Stimulated activated CD4-positive, alpha-beta T cell treated with anti-CD3 and anti-CD28 coated beads, Interleukin-12 subunit alpha, Interleukin-12 subunit beta, amount 100 ng/mL, for 24 hours (primary cell): ENCODE results near the gene UNC5A.

Source experiments
- DNase-seq, 2 experiments: peaks; one replicate each; pipeline ENCODE4 v3.0.0-alpha.2; 2020; ENCODE audit warnings: low read depth in 2 of 2

The UNC5A gene

DNA sequence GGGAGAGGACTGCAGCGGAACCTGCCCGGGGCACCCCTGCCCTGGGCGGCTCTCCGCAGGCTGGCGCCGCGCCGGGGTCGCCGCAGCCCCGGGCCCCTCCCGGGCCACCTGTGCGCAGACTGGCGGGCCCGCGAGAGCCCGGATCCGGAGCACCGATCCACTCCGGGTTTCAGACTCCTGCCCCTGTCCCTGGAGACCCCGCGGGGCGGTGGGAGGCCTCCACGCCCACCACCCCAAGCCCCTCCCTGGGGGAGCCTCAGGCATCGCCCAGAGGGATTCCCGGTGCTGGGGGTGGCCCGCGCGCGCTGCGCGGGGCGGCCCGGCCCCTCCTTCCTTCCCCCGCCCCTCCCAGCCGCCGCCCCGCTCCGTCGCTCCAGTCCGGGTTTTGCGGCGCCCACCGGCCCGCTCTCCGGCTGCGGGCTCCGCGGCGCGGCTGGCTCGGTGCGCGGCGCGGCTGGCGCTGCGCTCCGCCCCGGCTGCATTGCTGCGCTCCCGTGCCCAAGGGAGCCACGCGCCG lies at the start of gene UNC5A:
Gene UNC5A, plus strand, starts transcription at position 479 of the 517 bp plus-strand sequence. CDS start 192 bp downstream, outside the sequence.
- peak; percentile 15 to 45 for DNase-seq

DNA sequence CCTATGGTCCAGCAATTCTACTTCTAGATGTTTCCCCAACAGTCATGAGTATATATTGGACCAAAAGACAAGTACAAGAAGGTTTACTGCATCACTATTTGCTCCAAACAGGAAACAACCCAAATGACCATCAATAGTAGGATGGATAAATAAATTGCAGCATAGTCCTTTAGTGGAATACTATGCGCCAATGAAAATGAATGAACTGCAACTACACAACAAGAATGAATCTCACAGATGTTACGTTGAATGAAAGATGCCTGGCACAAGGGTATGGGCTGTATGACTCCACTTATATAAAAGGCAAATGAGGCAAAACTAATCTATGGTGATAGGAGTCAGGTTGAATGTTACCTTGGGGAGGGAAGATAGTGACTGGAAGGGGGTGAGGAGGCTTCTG lies 48.6 kb upstream of the UNC5A start:
- DNase-seq: no peak

DNA sequence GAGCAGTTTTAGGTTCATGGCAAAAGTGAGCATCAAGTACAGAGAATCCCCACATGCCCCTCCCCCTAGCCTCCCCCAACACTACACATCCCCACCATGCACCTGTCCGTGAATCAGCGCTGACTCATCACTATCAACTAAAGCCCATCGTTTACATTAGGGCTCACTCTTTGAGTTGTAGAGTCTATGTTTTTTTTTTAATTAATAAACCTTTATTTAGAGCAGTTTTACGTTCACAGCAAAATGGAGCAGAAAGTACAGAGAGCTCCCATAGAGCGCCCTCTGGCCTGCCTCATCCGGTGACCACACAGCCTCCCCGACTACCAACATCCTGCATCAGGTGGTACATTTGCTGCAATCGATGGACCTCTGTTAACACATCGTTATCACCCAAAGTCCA lies 47.9 kb upstream of the UNC5A start:
- DNase-seq: no peak

DNA sequence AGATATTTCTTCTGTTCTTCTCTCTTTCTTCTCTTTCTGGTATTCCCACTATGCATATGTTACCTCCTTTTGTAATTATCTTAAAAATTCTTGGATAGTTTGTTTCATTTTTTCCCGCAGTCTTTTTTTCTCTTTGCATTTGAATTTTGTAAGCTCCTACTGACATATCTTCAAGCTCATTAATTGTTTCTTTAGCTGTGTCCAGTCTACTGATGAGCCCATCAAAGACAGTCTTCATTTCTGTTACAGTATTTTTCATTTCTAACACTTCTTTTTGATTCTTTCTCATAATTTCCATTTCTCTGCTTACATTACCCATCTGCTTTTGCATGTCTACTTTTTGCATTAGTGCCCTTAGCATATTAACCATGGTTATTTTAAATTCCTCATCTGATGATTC lies 44.7 kb upstream of the UNC5A start:
- no peak for DNase-seq

DNA sequence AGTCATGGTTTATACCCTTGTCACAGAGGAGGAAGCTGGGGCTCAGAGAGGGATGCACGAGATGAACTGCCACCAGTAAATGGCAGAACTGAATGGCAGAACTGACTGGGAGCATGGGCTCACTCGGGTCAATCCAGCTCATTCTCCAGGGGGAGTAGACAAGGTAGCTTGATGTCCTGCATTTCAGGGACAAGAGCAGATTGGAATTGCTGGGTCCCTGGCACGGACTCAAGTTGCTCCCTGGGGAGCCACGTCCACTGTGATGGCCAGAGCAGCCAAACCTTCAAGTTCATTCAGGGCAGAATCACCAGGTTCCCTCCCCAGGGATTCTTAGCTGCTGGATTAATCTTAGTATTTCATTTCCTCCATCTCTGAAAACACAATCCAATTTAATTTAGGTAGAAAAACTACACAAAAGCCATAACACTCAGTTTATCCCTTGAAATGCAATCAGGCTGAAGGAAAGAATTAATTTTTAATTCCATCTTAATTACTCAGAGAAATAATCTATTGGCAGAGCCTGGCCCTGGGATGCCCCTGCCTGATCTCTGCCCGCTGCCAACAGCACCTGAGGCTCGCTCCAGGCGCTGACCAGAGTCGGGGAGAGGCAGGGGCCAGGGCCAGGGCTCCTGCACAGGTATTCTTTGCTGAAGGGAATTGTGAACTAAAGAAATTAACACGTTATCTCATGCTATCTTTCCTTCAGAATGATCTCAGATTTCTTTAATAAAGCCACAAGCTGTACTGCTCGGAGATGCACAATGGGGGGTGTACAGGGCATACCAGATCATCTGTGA lies 42.0 kb upstream of the UNC5A start:
- DNase-seq: no peak

DNA sequence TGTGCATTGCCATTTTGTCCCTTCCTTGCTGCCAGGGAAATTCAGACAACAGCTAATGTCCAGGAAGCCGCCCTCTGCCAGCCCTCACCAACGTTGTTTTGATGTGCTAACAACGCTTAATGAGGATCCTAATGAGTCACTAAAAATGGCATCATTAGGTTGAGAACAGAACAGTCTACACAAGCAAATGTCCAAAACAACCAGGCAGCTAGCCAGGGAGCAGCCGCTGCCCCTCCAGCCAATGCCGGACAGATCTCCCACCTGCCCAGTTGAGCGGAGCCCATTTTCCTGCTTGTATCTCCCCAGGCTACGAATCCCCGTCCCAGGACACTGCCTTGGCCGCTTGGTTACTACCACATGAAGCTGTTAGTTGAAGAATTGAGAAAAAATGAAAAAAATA lies 40.4 kb upstream of the UNC5A start:
- no peak for DNase-seq

DNA sequence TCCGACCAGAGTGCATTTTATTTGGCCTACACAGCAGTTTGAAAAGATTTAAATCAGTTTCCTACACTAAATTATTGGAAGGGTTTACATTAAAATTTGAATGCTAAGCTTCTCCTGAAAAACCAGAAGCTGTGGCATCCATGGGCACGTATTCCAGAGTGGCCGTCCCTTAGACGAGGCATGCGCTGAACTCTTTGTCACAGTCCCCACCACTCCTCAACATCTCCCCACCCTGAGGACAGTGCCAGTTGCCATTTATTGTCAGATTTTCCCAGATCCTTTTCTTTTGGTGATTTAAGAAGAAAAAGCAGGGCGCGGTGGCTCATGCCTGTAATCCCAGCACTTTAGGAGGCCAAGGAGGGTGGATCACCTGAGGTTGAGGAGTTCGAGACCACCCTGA lies 39.9 kb upstream of the UNC5A start:
- no peak for DNase-seq

DNA sequence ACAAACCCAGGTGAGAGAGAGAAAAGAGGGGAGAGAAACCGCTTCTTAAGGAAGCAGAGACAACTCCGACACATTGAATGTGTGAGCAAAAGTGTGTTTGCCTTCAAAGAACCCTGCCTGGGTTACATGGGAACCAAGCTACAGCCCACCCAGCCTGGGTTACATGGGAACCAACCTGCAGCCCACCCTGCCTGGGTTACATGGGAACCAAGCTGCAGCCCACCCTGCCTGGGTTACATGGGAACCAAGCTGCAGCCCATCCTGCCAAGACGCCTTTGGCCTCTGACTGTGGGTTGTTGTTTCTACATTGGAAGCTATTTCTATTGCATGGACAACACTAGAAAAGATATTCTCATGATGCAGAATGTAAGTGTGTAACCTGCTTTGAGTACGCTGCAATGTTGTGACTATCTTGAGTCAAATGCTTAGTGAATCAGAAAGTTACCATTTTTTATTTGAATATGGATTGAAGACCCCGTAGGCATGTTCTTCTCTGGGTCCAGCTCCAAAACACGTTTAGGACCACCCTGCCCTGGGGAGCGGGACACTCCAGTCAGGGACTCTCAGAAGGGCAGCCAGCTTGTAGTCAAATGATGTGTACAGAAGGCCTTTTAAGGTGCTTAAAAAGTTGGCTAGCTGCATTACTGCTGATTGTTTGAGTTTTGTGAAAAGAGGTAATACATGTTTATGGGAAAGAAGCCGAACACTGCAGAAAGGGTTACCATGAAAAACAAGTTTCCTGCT lies 39.1 kb upstream of the UNC5A start:
- DNase-seq: no peak

DNA sequence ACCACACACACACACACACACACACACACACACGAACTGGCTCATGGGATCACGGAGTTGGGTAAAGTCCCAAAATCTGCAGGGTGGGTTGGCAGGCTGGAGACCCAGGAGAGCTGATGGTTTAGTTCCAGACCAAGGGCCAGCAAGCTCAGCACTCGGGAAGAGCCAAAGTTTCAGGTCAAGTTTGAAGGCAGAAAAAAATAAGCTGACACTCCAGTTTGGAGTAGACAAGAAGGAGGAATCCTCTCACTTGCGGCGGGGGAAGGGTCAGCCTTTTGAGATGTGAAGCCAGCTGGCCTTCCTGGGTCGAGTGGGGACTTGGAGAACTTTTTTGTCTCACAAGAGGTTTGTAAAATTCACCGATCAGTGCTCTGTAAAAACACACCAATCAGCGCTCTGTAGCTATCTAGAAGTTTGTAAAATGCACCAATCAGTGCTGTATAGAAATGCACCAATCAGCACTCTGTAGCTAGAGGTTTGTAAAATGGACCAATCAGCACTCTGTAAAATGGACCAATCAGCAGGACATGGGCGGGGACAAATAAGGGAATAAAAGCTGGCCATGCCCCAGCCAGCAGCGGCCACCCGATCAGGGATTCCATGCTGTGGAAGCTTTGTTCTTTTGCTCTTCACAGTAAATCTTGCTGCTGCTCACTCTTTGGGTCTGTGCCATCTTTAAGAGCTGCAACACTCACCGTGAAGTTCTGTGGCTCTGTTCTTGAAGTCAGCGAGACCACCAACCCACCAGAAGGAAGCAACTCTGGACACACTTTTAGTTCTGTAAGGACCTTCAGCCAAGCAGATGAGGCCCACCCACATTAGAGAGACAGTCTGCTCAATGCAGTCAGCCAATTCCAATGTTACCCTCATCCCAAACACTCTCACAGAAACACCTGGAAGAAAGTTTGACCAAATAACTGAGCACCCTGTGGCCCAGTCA lies 37.8 kb upstream of the UNC5A start:
- DNase-seq: no peak

DNA sequence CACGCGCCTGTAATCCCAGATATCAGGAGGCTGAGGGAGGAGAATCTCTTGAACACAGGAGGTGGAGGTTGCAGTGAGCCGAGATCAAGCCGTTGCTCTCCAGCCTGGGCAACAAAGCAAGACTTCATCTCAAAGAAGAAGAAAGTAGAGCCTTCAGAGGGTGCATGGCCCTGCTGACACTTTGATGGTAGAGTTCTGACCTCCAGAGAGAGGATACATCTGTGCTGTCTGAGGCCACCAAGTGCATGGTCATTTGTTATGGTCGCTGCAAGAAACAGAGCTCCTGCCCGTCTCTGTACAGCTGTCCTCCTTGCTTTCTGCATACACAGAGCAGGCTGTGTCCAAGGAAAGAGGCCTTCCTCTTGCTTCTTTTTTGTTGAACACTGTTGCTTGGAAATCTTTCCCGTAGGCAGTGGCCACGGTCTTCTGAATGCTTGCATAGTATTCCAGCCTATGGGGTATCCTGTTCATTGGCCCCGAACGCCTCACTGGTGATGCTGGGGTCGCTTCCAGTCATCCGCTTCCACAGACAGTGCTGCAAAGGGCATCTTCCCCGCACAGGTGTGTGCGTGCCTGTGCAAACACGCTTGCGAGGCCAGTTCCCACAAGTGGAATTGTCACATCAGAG lies 36.8 kb upstream of the UNC5A start:
- no peak for DNase-seq

DNA sequence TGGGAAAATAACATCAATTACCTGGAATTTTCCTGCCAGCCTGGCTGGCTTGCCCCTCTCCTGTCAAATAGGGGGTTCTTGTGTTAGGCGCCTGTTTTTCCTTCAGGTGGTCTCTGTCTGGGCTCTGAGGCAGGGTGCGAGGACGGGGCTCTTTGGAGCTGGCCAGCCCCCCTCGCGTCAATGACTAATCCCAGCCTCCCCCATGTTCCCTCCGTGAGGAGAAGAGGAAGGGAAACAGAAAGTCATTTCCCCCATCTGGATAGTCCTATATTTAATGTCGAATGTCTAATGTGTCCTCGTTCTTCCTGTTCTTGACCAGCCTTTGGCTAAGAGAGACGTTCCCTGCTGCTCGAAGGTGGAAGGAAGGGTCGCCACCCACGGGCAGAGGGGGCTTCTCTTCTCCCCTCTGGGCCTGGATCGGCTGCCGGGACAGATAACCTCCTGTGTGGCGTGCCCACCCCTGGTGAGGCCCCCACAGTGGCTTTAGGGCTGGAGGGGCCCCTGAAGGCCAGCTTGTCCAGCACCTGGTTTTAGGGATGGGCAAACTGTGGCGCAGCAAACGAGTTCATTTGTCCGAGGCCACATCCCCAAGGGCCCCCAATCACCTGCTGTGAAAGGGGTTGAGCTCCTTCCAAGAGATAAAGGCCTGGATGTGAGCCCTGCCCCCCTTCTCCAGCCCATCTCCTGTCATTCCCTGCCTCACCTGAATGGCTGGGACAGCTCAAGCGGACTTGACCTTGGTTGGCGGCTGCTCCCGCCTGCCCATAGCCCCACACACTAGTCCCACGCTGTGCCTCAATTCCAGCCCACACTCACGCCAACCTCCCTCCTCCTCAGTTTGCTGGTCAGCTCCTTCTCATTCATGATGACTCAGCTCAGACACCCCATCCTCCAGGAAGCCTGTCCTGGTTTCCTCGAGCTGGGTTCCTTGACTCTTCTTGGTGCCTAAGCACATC lies 35.9 kb upstream of the UNC5A start:
- no peak for DNase-seq

DNA sequence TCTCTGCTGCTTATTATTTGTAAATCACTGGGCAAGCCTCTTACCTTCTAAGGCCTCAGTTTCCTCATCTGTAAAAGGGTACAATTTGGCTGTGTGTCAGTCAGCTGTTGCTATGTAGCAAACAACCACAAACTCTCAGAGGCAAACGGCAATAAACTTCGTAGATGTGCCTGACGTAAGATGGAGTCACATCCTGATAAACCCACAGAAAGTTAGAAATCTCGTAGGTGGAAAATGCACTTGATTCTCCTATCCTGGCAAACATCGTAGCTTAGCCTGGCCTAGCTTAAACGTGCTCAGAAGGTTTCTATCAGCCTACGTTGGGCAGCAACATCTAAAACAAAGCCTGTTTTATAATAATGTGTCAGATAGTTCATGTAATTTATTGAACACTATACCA lies 35.0 kb upstream of the UNC5A start:
- no peak for DNase-seq

DNA sequence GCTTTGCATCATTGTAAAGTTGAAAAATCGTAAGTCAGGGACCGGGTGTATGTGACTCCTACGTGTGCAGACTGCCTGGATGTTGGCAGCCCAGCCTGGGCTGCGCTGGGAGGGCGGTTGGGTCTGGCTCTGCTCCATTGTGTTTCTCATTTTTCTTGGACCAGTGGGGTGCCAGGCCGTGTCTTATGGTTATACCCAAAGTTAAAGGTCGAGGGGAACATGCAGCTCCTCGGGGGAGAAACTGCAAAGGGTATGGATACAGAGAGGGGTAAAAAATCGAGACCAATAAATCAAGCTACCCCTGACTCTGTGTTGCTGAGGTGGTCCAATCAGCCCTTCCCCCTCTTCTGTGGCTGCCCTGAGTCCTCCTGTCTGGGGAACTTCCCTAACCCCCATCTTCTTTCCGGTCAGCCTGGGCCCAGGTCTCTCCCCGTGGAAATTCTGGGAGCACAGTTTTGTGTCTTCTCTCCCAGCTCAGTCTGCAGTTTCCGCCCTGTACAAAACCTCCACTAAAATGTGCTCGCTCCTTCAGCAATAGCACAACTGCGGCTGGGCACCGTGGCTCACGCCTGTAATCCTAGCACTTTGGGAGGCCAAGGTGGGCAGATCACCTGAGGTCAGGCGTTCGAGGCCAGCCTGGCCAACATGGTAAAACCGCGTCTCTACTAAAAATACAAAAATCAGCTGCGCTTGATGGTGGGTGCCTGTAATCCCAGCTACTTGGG lies 34.1 kb upstream of the UNC5A start:
- DNase-seq: no peak

DNA sequence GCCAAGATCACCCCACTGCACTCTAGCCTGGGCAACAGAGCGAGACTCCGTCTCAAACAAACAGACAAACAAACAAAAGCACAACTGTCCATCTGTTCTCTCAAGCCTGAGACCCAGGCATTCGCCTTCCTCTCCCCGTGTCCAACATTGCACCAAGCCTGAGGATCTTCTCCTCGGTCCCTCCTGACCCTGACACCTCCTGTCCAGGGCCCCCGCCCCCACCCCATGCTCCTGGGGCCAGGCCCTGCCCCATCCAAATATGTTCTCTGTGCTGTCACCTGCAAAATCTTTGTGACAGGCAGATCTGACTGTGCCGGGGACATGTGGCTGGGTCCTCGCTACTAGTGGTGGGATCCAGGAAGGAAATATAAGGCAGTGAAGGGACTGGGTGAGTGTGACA lies 33.4 kb upstream of the UNC5A start:
- DNase-seq: no peak

DNA sequence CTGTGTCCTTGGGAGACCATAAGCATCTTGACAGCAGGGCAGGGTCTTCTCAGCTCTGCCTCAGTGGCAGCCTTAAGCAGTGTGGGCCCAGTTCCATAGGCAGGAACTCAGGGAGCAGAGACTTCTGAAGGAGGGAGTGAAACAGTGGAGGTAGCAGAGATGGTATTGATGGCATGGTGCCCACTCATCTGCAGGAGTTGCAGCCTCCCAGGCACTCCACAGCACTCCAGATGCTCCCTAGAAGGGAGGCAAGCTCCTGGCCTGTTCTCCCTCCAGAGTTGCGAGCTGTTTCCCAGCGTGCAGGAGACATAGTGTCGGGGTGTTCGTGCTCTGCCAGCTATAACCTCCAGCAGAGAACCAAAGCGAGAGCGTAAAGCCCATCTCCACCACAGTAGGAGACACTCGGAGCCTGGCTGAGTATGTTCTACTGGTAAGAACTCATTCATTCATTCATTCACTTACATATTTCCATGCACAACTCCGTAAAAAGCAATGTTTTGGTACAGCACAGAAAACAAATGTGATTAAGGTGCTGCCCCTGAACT lies 31.4 kb upstream of the UNC5A start:
- no peak for DNase-seq

DNA sequence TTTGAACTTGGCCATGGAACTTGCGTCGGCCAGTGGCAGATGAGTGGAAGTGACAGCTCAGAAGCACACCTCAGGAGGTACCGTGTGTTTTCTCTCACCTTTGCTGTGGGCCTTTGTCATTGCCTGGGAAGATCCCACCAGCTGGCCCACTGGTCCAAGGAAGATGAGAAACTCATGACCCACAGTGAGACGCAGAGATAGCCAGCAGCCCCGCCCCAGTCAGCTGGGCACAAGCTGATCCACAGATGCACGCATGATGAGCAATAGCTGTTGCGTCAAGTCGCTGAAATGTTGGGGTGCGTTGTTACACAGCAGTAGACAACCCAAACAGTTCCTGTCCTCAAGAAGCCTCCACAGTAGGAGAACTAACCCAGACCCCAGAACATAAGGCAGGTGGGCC lies 30.8 kb upstream of the UNC5A start:
- DNase-seq: no peak

DNA sequence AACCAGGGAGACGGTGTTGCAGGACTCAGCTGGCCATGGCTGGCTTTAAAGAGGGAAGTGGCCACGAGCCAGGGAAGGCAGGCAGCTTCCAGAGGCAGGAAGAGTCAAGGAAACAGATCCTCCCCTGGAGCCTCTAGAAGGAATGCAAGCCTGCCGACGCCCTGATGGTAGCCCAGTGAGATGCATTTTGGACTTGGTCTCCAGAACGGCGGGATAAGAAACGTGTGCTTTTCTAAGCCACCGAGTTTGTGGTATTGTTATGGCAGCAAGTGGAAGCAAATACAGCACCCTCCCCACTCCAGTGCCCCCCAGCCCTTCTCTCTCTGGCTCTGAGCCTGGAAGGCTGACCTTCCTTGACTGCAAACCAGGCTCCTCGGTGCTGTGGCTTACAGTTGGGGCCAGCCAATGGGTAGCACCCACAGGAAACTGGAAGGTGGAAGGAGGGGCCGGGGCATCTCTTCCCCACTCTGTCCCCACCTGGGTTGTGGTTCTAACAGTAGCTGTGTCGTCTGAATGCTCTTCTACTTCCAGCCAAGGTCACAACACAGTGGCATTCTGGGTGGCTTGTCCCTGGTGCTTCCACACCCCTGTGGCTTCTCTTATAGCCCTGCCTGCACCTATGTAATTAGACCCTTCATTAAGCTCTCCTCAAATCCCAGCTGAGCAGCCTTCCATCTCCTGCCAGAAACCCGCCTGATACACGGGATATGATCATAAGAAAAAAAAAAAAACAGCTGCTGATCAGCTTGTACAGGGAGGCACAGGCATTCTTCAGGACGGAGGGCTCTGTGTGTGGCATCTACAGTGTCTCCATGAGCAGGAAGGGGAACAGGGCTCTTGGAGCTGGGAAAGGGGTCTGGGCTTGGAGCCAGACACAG lies 29.9 kb upstream of the UNC5A start:
- DNase-seq: no peak

DNA sequence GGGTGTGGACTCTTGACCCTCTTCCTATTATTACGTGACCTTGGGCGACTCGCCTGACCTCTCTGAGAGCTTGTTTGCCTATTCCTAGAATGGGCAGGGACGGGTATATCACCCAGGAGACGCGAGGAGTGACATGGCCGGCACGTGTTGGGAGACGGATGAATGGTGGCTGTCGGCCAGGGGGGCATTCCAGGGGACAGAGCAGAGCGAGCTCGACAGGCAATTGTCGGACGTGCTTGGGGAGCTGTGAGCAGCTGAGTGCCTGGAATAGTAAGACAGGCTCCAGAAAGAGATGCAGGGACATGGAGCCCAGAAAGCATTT lies 29.3 kb upstream of the UNC5A start:
- no peak for DNase-seq
